Keratinocyte (primary cell): ENCODE results near the gene NUP210.

Source experiments
- CTCF ChIP-seq, 3 experiments: IDR thresholded peaks in 1 of 3; conservative IDR thresholded peaks in 1 of 3; optimal IDR thresholded peaks in 1 of 3; 2 replicates in 2 of 3; 3 replicates in 1 of 3; pipeline versions ENCODE3 to v1.5.1; 2011; ENCODE audit warnings: low read length in 3 of 3, mild to moderate bottlenecking in 3 of 3, moderate library complexity in 2 of 3, control low read depth in 1 of 3, inconsistent platforms in 1 of 3; ENCODE audit not compliant: insufficient read depth in 2 of 3; ENCODE audit errors: extremely low read depth in 1 of 3
- EZH2 ChIP-seq: IDR thresholded peaks from one replicate; pipeline ENCODE4 v1.6.1; 2012; ENCODE audit warnings: inconsistent platforms, mild to moderate bottlenecking, low read length, moderate library complexity

GRCh38 chr3:13419505-13420044 lies 547 bp downstream of the NUP210 start:
- TF ChIP-seq CTCF (optimal IDR thresholded peaks at IDR 0.05 in 1 of 3, IDR thresholded peaks at IDR 0.05 in 1 of 3, conservative IDR thresholded peaks at IDR 0.05 in 1 of 3; ENCODE audit: extremely low read depth in 1 of 3, insufficient read depth in 2 of 3, low read length in 3 of 3) (no peak), EZH2 (peak; percentile 83)
